GM12878 (cell line): ENCODE measurements around the gene ZNF689. TPM values are rescaled to one million over a fixed set of nuclear protein-coding genes. Genes with fewer than 3 reads are reported as not detected.

ENCODE experiments used
- CHD4 ChIP-seq: fragments of 200-600 bp; sonication (generic); IDR thresholded peaks from 2 replicates; pipeline ENCODE4 v1.6.1; 2016; ENCODE audit warnings: mild to moderate bottlenecking
- HDAC2 ChIP-seq: fragments of 200-600 bp; sonication (generic); IDR thresholded peaks from 2 replicates; pipeline ENCODE4 v1.6.1; 2017
- IKZF1 ChIP-seq: fragments of 450-650 bp; conservative IDR thresholded peaks from 2 replicates; pipeline ENCODE4 v1.6.1; 2017; ENCODE audit warnings: antibody characterized with exemption, mild to moderate bottlenecking
- RCOR1 ChIP-seq: conservative IDR thresholded peaks from 2 replicates; pipeline ENCODE4 v1.6.1; 2012; ENCODE audit warnings: low read depth, low read length, improper control_type of control experiment
- SMAD5 ChIP-seq: IDR thresholded peaks from 2 replicates; pipeline ENCODE4 v1.6.1; 2016; ENCODE audit warnings: antibody characterized with exemption, low read depth
- SREBF2 ChIP-seq: IDR thresholded peaks from 2 replicates; pipeline ENCODE4 v1.6.1; 2012; ENCODE audit warnings: mild to moderate bottlenecking, low read length
- TARDBP ChIP-seq: IDR thresholded peaks from 2 replicates; pipeline ENCODE4 v1.6.1; 2016; ENCODE audit warnings: borderline replicate concordance
- ZNF687 ChIP-seq: fragments of 450-650 bp; IDR thresholded peaks from 2 replicates; pipeline ENCODE4 v1.6.1; 2017; ENCODE audit warnings: mild to moderate bottlenecking, moderate library complexity
- polyA plus RNA-seq, 11 experiments: library from polyadenylated mRNA; depleted of rRNA in 4 of 11; unstranded in 6 of 11; stranded (reverse) in 5 of 11; fragments of >200 nt; fragmentation: Nextera tagmentation in 4 of 11; fragmentation: Illumina TruSeq in 1 of 11; extraction: Ambion mirVana in 4 of 11; extraction: Trizol in 1 of 11; gene quantifications; 1 replicate in 1 of 11; 2 replicates in 10 of 11; pipeline versions ENCODE4 v1.2.1 to v1.2.3, GENCODE V29; 2011 to 2016; ENCODE audit warnings: inconsistent platforms in 2 of 11, missing spikeins in 2 of 11, low read depth in 1 of 11
- total RNA-seq, 4 experiments: library from RNA; depleted of rRNA in 3 of 4; stranded (reverse); fragments of >200 nt in 3 of 4; fragmentation: Illumina TruSeq in 1 of 4; extraction: Trizol in 1 of 4; gene quantifications; 2 replicates each; pipeline versions ENCODE4 v1.2.1 to v1.2.3, GENCODE V29; 2013 to 2021
- TF ChIP-seq, protein P1 (sequence below): fragments of 450-650 bp; IDR thresholded peaks from 2 replicates; pipeline ENCODE4 v1.6.1; 2017; ENCODE audit warnings: mild to moderate bottlenecking, moderate library complexity
- TF ChIP-seq, protein P2 (sequence below): fragments of 450-650 bp; IDR thresholded peaks from 2 replicates; pipeline ENCODE4 v1.6.1; 2014; ENCODE audit warnings: mild to moderate bottlenecking
- TF ChIP-seq, protein P3 (sequence below): fragments of 150-350 bp; IDR thresholded peaks from 2 replicates; pipeline ENCODE4 v1.6.1; 2016; ENCODE audit warnings: low read depth, low read length

ZNF689 gene
- total and polyA plus RNA-seq, 10 of the 15 experiments (the other 5 are each of a cell fraction or from before 2014, with no cell fraction given): 4.7 to 13.2 (median 8.5) TPM

- peak; percentile 69; the same call in 1 of the 2 replicates for TF ChIP-seq ZNF687
- TF ChIP-seq CHD4: no peak
- TF ChIP-seq RCOR1: no peak
- no peak for TF ChIP-seq HDAC2
- TF ChIP-seq, protein P1, sequence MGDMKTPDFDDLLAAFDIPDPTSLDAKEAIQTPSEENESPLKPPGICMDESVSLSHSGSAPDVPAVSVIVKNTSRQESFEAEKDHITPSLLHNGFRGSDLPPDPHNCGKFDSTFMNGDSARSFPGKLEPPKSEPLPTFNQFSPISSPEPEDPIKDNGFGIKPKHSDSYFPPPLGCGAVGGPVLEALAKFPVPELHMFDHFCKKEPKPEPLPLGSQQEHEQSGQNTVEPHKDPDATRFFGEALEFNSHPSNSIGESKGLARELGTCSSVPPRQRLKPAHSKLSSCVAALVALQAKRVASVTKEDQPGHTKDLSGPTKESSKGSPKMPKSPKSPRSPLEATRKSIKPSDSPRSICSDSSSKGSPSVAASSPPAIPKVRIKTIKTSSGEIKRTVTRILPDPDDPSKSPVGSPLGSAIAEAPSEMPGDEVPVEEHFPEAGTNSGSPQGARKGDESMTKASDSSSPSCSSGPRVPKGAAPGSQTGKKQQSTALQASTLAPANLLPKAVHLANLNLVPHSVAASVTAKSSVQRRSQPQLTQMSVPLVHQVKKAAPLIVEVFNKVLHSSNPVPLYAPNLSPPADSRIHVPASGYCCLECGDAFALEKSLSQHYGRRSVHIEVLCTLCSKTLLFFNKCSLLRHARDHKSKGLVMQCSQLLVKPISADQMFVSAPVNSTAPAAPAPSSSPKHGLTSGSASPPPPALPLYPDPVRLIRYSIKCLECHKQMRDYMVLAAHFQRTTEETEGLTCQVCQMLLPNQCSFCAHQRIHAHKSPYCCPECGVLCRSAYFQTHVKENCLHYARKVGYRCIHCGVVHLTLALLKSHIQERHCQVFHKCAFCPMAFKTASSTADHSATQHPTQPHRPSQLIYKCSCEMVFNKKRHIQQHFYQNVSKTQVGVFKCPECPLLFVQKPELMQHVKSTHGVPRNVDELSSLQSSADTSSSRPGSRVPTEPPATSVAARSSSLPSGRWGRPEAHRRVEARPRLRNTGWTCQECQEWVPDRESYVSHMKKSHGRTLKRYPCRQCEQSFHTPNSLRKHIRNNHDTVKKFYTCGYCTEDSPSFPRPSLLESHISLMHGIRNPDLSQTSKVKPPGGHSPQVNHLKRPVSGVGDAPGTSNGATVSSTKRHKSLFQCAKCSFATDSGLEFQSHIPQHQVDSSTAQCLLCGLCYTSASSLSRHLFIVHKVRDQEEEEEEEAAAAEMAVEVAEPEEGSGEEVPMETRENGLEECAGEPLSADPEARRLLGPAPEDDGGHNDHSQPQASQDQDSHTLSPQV: no peak
- no peak for TF ChIP-seq TARDBP
- TF ChIP-seq, protein P2, sequence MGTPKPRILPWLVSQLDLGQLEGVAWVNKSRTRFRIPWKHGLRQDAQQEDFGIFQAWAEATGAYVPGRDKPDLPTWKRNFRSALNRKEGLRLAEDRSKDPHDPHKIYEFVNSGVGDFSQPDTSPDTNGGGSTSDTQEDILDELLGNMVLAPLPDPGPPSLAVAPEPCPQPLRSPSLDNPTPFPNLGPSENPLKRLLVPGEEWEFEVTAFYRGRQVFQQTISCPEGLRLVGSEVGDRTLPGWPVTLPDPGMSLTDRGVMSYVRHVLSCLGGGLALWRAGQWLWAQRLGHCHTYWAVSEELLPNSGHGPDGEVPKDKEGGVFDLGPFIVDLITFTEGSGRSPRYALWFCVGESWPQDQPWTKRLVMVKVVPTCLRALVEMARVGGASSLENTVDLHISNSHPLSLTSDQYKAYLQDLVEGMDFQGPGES: no peak
- TF ChIP-seq, protein P3, sequence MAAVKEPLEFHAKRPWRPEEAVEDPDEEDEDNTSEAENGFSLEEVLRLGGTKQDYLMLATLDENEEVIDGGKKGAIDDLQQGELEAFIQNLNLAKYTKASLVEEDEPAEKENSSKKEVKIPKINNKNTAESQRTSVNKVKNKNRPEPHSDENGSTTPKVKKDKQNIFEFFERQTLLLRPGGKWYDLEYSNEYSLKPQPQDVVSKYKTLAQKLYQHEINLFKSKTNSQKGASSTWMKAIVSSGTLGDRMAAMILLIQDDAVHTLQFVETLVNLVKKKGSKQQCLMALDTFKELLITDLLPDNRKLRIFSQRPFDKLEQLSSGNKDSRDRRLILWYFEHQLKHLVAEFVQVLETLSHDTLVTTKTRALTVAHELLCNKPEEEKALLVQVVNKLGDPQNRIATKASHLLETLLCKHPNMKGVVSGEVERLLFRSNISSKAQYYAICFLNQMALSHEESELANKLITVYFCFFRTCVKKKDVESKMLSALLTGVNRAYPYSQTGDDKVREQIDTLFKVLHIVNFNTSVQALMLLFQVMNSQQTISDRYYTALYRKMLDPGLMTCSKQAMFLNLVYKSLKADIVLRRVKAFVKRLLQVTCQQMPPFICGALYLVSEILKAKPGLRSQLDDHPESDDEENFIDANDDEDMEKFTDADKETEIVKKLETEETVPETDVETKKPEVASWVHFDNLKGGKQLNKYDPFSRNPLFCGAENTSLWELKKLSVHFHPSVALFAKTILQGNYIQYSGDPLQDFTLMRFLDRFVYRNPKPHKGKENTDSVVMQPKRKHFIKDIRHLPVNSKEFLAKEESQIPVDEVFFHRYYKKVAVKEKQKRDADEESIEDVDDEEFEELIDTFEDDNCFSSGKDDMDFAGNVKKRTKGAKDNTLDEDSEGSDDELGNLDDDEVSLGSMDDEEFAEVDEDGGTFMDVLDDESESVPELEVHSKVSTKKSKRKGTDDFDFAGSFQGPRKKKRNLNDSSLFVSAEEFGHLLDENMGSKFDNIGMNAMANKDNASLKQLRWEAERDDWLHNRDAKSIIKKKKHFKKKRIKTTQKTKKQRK: no peak
- no peak for TF ChIP-seq SREBF2
- no peak for TF ChIP-seq SMAD5
- peak; percentile 71 for TF ChIP-seq IKZF1
These were observed 18.7 kb upstream of the ZNF689 start (continued) for GRCh38 chr16:30628628-30629540.
